Hepatocyte (in vitro differentiated cells): ENCODE measurements around the gene ZNF862.

Source experiments
- CTCF ChIP-seq: fragments of 200-600 bp; sonication (generic); IDR thresholded peaks from 2 replicates; pipeline ENCODE4 v1.5.1; 2016; ENCODE audit warnings: antibody characterized with exemption, mild to moderate bottlenecking; ENCODE audit not compliant: poor library complexity
- EZH2 ChIP-seq: fragments of 200-600 bp; sonication (generic); IDR thresholded peaks from 2 replicates; pipeline ENCODE4 v1.6.1; 2016; ENCODE audit warnings: antibody characterized with exemption, mild to moderate bottlenecking, borderline replicate concordance
- EZH2phosphoT487 ChIP-seq: fragments of 200-600 bp; sonication (generic); IDR thresholded peaks from one replicate; pipeline ENCODE4 v1.6.1; 2018; ENCODE audit warnings: antibody characterized with exemption, mild to moderate bottlenecking, low read depth, moderate library complexity; ENCODE audit not compliant: unreplicated experiment, severe bottlenecking

- TF ChIP-seq CTCF (no peak), EZH2 (no peak), EZH2phosphoT487 (no peak)
Measured at GRCh38 chr7:149826344-149827088, 11.7 kb upstream of the ZNF862 start.
